Endometrium (tissue), 2 donors: ENCODE results near the gene SUCO.

ENCODE experiments used
- FAIRE-seq: peaks from 2 replicates; lab custom pipeline; 2012; peaks lifted over from hg19 to GRCh38; lab: Jason Lieb, UNC
- donor health status: control.
- donor health status: control.

SUCO gene

DNA sequence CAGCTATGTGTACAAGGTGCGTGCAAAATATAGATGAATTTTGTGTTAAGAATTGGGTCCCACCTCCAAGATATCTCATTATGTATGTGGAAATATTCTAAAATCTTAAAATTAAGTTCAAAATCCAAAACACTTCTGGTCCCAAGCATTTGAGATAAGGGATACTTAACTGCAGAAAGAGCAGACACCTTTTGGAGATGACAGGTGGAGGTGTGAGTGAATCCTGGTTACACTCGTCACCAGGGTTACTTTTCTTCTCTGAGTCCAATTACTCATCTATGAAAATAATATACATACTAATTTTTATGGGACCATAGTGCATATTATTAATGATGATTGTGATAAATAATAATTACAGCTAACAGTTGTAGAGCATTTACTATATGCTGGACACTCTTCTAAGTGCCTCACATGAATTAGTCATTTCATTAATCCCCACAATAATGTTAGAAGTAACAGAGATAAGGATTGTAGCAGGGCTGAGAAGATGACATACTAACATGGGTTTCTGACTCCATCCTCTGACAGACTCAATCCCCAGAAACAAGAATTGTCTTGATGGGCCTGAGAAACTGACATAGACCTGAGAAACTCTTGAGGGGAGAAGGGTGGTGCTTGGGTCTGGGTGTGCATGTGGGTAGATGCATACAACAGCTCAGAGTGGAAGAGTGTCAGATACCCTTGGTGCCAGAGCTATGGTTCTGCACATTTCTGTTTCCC lies 117.7 kb downstream of the SUCO start:
- no peak for FAIRE-seq

DNA sequence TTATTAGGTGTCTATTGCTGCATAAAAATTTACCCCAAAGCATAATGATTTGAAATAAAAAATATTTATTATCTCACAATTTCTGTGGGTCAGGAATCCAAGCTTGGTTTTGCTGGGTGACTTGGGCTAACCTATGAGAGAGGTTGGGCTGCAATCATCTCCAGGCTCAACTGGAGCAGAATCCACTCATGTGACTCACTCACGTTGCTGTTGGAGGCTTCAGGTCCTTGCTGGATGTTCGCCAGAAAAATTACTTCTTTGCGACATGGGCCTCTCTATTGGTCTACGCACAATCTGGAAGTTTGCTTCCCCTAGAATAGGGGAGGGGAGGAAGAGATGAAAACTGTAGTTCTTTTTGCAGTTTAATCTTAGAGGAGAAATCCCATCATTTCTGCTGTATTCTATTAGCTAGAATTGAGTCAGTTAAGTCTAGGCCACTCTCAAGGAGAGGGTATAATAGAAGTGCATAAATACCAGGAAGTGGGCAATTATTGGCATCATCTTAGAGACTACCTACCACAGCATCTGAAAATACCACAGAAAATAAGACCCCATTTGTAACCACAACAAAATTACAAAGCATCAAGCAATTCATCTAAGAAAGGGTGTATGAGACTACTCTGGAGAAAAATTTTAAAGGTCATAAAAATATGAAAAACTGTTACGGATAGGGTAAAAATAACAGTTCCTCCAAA lies 120.2 kb downstream of the SUCO start:
- FAIRE-seq = no peak

DNA sequence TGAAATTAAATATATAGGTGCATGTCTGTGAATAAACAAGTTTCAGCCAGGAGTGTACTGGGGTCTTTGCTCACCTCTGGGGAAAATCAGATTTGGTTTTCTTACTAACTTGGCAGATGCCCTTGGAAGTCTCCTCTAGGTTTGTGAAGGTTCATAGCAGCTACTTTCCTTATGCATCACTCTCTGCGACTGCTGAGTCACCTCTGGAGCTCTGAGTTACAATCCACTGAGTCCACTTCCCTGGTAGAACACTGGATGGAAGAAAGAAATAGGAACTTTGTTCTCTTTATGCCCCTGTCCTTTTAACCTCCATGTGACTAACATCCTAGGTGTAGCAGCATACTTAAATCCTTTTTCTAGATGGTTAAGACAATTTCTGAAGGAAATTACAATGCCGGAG lies 121.6 kb downstream of the SUCO start:
- FAIRE-seq = no peak

DNA sequence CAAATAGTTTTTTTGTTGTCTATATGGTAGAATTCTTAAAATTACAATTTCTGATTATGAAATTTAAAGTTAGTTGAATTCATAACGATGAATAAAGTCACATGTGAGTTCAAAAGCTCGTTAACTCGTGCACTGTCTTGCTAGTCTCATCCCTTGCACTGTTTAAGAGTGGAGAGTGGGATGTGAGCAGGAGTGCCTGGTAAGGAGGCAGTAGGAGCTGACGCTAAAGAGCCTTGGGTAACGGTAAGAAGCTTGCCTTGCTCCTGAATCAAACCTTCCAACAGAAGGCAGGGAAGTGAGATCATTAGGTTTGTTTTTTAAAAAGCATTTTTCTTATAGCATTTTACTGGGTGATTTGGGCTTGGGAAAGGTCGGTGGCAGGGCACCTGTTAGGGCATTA lies 123.6 kb downstream of the SUCO start:
- FAIRE-seq = no peak

DNA sequence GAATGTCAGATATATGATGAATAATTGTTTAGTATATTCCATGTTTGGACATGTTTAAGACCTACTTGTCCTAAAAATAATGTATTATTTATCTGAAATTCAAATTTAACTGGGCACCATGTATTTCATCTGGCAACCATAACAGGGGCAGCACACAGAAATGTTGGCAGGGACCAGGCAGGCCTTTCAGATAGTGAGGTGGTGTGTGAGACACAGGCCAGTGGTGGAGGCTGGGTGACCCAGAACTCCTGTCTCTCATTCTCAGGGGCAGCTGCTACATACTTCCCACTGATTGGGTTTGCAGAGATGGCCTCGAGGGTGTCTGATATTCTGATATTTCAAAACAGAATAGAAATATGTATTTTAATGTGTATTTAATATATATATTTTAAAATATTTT lies 124.6 kb downstream of the SUCO start:
- FAIRE-seq = no peak

DNA sequence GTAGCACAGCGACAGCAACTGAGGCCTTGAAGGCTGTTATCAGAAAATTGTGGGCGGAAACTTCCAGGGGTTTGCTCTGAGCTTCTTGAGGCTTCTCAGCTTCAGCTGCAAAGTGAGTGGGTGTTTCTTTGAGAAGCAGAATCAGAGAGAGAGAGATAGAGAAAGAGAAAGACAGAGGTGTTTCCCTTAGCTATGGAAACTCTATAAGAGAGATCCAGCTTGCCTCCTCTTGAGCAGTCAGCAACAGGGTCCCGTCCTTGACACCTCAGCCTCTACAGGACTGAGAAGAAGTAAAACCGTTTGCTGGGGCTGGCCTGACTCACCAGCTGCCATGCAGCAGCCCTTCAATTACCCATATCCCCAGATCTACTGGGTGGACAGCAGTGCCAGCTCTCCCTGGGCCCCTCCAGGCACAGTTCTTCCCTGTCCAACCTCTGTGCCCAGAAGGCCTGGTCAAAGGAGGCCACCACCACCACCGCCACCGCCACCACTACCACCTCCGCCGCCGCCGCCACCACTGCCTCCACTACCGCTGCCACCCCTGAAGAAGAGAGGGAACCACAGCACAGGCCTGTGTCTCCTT lies 126.0 kb downstream of the SUCO start, which contains the start of gene FASLG:
FASLG (plus strand) TSS at position 233 of the 583 bp plus-strand sequence; CDS start at position 332, 99 bp downstream.
- no peak for FAIRE-seq

DNA sequence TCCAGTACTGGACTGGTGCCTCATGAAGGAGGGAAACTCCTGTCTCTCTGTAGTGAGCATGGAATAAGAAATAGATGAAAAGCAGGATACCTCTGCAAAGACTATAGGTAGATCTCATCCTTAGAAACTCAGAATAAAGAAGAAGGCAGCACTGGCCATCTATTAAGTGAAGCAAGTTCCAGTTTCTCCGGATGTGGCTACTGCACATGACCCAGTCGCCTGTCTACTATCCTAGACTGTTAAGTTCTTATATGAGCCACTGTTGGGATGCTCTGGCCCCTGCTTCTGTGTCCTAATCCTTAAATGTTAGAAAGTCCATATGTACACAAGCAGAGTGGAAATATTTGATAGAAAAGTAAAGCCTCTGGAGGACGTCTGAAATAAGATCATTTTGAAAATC lies 128.2 kb downstream of the SUCO start:
- FAIRE-seq = no peak
